ENCODE results near the gene IQCM. TPM values are rescaled to one million over a fixed set of nuclear protein-coding genes. Genes with fewer than 3 reads are reported as not detected.

The IQCM gene
- total RNA-seq, 1 donor from 2014 or later = not detected

GRCh38 chr4:149404143-149404542, 411.5 kb downstream of the IQCM start:
- no peak overlapping the region for H3K4me3 Mint-ChIP-seq (ENCODE audit: unreplicated experiment)
- no peak for DNase-seq (ENCODE audit: low spot score)
- no peak overlapping the region for H3K27ac Mint-ChIP-seq (ENCODE audit: unreplicated experiment)
- H3K9me3 Mint-ChIP-seq (ENCODE audit: low read depth) = peaks cover 3% of the 10 kb centered on the region
- no peaks in the 10 kb centered on the region for H3K4me1 Mint-ChIP-seq (ENCODE audit: low read depth)
- no peaks in the 10 kb centered on the region for H3K36me3 Mint-ChIP-seq (ENCODE audit: low read depth)
- peaks cover 8% of the 10 kb centered on the region for H3K27me3 Mint-ChIP-seq (ENCODE audit: low read depth)
- TF ChIP-seq CTCF (IDR thresholded peaks at IDR 0.05) = no peak

DNA sequence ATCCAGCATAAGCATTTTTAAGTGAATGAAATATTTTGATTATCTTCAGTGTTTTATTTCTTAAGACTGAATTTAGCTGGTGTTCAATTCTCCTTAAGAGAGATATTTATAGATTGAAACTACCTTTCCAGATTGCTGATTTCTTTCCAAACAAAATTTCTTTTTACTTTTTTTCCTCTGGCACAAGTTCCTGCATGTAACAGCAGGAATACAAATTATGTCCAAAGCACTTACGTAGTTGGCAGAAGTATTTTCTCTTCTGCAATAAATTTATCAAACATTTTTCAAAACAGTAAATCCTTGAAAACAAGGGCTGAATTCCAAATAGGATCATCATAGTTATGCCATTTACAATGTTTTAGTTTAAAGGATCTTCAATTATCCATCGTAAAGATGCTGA, 412.6 kb downstream of the IQCM start:
- H3K27ac Mint-ChIP-seq (ENCODE audit: unreplicated experiment) = no peak overlapping the region
- peaks cover 10% of the 10 kb centered on the region for H3K27me3 Mint-ChIP-seq (ENCODE audit: low read depth)
- H3K4me3 Mint-ChIP-seq (ENCODE audit: unreplicated experiment) = no peak overlapping the region
- no peak for DNase-seq (ENCODE audit: low spot score)
- peaks cover 3% of the 10 kb centered on the region for H3K9me3 Mint-ChIP-seq (ENCODE audit: low read depth)
- TF ChIP-seq CTCF (IDR thresholded peaks at IDR 0.05) = no peak
- H3K36me3 Mint-ChIP-seq (ENCODE audit: low read depth) = no peaks in the 10 kb centered on the region
- H3K4me1 Mint-ChIP-seq (ENCODE audit: low read depth) = no peaks in the 10 kb centered on the region

- Mint-ChIP-seq H3K4me1 (ENCODE audit: low read depth) (no peaks in the 10 kb centered on the region), H3K36me3 (ENCODE audit: low read depth) (no peaks in the 10 kb centered on the region), H3K27me3 (ENCODE audit: low read depth) (peaks cover 13% of the 10 kb centered on the region), H3K4me3 (ENCODE audit: unreplicated experiment) (no peak overlapping the region), H3K27ac (ENCODE audit: unreplicated experiment) (no peak overlapping the region), H3K9me3 (ENCODE audit: low read depth) (no peaks in the 10 kb centered on the region)
- no peak for TF ChIP-seq CTCF (IDR thresholded peaks at IDR 0.05)
- no peak for DNase-seq (ENCODE audit: low spot score)
Observed at GRCh38 chr4:149398993-149399392, 416.6 kb downstream of the IQCM start.

- DNase-seq (ENCODE audit: low spot score) = no peak
- peaks cover 11% of the 10 kb centered on the region for H3K27me3 Mint-ChIP-seq (ENCODE audit: low read depth)
- no peak overlapping the region for H3K27ac Mint-ChIP-seq (ENCODE audit: unreplicated experiment)
- H3K9me3 Mint-ChIP-seq (ENCODE audit: low read depth) = no peaks in the 10 kb centered on the region
- H3K4me3 Mint-ChIP-seq (ENCODE audit: unreplicated experiment) = no peak overlapping the region
- peak; percentile 79 for TF ChIP-seq CTCF (IDR thresholded peaks at IDR 0.05)
- peaks cover 7% of the 10 kb centered on the region for H3K4me1 Mint-ChIP-seq (ENCODE audit: low read depth)
- H3K36me3 Mint-ChIP-seq (ENCODE audit: low read depth) = no peaks in the 10 kb centered on the region
Observed at GRCh38 chr4:149370785-149371420, 444.7 kb downstream of the IQCM start.

DNA sequence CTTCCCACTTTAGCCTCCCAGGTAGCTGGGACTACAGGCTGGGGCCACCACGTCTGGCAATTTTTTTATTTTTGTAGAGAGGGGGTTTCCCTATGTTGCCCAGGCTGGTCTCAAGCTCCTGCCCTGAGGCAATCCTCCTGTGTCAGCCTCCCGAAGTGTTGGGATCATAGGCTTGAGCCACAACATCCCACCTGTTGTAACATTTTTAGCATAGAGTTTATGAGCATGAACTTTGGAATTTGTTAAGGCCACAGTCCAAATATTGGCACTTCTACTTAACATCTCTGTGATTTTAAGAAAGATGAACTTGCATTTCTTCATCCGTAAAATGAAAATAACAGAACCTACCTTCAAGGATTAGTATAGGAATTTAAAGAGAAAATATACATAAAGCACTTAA, 445.6 kb downstream of the IQCM start:
- no peaks in the 10 kb centered on the region for H3K9me3 Mint-ChIP-seq (ENCODE audit: low read depth)
- H3K4me1 Mint-ChIP-seq (ENCODE audit: low read depth) = peaks cover 7% of the 10 kb centered on the region
- no peak overlapping the region for H3K27ac Mint-ChIP-seq (ENCODE audit: unreplicated experiment)
- no peaks in the 10 kb centered on the region for H3K36me3 Mint-ChIP-seq (ENCODE audit: low read depth)
- no peak for DNase-seq (ENCODE audit: low spot score)
- H3K27me3 Mint-ChIP-seq (ENCODE audit: low read depth) = peaks cover 17% of the 10 kb centered on the region
- no peak overlapping the region for H3K4me3 Mint-ChIP-seq (ENCODE audit: unreplicated experiment)
- no peak for TF ChIP-seq CTCF (IDR thresholded peaks at IDR 0.05)

Data from chondrocyte (in vitro differentiated cells).